GM21529 (cell line): ENCODE data around the gene GNAQ.
A peak's percentile ranks its signal among the peaks of the same experiment; 100 is the strongest.

Source experiments
- ATAC-seq: cut with Tn5 transposase; IDR thresholded peaks from one replicate; pipeline ENCODE4 v1.9.1; 2021; ENCODE audit not compliant: unreplicated experiment

GNAQ gene

DNA sequence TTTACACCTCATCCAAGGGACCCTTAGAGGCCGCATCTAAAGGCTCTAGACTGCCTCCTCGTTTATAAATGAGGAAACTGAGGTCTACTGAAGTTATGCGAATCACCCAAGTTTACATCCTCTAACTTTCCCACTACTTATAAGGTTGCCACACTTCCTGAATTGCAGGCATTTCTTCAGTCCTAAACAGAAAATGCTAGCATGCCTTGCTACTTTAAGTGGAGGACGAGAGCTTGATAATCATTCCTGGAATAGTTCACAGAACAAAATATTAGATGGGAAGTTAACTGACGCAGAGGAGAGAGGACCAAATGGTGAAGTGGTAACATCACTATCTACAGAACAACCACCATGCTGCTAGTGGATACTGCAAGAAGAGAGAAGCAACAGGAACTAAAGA, 85.8 kb downstream of the GNAQ start:
- ATAC-seq: no peak

DNA sequence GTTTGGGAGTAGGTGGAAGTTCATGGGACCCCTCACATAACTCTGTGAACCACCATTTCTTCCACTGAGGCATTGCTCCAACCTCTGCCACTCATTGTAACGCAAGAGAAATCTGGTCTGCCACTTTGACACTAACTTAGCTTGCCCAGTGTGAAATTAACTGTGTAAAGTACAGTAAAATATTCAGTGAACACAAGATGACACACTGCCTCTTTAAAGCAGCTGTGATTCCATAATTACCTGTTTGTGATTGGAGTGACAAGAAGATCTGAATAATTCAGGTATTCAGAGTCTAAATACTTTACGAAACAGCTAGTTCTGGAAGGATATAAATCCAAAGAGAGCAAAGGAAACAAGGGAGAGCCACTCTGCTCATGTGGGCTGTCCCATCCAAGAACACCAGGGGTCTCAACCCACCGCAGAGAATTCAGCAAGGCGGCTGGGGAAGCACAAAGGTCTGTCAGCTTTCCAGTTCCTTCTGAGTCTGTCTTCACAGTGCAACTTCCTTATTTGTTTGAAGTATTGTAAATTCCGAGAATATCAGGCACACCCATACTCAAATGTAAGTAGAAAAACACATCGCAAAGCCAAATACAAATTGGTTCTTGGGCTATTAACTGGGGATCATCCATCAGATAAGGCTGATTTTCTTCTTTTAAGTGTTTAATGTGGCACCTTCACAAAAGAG, 86.9 kb downstream of the GNAQ start:
- no peak for ATAC-seq

DNA sequence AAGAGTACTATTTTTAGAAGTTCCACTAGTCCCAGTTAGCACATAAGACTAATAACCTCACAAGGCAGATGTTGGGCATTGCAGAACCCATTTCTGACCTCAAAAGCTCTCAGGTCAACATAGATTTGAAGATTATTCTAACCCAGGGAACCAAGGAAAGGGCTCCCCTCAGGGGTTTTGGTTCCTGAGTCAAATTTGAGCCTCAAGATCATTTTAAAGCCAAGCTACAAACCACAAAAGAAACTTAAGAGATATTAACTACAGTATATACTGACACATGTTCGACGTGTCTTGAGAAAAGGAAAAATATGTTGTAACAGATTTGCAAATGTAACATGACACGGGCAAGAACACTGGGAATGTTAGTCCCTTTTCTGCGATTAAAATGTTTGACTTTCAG, 88.6 kb downstream of the GNAQ start:
- no peak for ATAC-seq

DNA sequence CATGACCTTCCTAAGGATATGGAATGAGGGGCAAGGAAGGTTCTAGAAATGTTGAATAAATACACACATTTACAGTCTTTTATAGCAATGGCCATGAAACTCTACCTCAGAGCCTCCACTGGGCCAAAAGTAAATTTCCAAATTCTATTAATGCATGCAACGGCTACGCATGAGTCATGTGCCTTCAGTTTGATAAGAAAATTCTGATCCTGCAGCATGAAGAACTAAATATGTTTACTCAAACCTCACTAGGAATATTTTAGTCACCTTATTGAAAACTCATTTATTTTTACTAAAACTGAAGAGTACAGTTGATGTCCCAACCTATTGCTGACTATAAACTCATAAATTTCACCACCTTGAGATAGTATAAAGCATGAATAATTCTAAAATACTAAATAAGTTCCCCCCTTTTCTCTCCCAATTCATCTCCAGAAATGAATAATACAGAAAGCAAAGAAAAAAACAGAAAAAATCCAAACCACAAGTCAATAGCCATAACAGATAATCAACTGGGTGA, 92.4 kb downstream of the GNAQ start:
- ATAC-seq: no peak

DNA sequence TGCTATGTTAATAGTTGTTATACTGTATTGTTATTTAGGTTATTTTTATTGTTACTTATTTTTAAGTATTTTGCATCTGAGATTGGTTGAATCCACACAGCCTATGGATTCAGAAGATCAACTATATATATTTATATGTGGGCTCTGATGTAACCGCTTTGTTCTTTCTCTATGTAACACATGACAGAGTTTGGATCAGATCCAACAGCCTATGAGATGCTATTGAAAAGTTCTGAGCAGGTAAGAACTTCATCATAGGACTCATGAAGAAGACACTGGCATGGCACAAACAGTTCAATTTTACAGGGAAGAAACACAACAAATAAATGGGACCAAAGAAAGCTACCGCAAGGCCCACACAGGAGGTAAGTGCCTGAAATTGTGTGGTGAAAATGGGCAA, 93.4 kb downstream of the GNAQ start:
- ATAC-seq: no peak

DNA sequence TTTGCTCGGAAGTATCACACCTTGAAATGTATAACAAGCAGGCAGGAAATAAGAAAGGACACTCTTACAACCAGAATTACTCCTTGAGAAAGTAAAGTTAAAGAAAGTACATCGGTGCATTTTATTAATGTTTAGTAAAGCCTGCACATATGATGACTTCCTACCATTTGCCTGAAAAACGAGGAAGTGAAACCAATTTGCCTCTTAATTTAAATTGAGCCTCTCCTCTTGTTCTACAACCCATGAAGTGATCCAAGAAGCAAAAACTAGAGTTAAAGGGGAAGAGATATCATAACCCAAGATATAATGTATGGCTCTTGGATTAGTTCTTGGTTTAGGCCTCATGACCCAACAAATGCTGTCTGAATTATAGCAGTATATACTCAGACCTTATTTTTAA, 95.6 kb downstream of the GNAQ start:
- ATAC-seq: no peak

DNA sequence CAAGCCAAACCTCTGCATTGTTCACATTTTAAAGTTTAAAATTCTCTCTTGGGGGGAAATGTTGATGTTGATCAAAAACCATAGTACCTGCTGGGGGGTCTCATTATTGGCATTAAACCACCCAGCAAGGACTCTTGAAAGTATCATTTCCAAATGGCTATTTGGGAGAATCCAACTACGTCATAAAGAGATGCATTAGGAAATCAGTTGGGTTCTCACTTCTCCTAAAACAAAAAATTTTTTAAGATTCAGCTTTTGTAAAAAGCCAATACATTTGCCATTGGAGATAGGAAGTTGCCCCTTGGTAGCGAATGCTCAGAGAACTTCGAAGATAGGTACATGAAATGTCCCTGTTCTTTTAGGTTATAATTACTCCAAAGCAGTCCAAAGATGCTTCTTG, 96.4 kb downstream of the GNAQ start:
- no peak for ATAC-seq

DNA sequence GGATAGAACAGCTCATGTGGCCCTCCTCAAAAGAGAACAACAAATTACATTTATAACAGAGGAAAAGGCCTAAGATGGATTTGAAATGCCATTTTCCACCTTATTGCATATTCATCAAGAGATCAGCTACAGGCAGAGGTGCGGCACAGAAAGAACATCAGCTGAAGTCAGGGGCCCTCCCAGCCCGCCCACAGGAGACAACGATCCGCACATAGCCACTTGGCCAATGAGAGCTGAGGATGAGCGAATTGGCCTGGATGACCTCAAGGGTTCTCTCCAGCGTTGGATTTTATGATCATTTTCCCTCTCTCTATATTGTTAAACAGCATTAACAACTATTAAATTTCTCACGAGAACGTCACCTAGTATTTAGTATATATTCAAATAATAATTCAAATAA, 97.6 kb downstream of the GNAQ start:
- ATAC-seq: no peak

DNA sequence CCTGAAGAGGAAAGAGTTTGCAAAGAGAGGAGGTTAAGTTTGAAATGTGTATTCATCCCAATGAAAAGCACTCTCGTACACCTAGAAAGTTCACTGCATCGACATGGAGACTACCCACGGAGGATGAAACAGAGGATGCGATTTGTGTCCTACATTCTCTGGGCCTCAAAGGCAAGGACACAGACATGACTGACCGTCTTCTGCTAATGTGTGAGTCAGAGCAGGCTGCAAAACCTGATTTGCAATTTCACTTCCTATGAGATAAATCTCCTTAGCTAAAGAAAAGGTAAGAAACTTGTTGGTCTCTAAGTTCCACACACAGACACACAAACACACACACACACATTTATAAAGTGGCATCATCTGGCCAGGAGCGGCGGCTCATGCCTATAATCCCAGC, 98.6 kb downstream of the GNAQ start:
- ATAC-seq: no peak

DNA sequence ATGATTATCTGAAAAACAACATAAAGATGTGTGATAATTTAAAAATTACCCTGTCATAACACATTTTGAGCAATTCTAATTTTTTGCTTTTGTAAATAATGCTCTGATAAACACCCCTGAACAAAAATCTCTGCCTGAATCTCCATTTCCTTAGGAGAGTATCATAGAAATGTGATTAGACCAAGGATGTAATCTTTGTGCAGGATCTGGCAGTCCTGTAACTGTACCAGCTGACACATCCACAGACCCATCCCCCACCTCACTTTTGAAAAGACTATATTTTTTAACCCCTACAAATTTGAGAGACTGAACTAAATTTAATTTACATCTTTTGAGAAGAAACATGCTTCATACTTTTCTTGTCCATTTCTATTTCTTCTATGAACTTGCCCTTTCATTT, 101.7 kb downstream of the GNAQ start:
- ATAC-seq: no peak

DNA sequence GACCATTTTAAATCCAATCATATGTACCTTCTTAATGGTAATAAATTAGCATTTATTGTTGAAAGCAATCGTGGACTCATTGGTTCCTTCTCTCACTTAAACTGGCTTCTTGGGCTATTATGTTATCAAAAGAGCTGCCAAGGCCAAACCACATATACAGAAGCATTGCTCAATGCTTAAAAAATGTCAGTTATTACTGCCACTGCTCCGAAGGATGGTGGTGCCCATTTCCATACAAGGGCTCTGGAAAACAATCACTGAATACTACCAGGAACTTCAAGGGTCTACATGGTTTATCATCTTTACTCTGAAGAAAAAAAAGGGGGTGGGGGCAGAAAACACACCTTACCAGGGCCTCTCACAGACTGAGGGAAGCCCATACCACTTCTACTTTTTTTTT, 104.3 kb downstream of the GNAQ start:
- ATAC-seq: no peak

DNA sequence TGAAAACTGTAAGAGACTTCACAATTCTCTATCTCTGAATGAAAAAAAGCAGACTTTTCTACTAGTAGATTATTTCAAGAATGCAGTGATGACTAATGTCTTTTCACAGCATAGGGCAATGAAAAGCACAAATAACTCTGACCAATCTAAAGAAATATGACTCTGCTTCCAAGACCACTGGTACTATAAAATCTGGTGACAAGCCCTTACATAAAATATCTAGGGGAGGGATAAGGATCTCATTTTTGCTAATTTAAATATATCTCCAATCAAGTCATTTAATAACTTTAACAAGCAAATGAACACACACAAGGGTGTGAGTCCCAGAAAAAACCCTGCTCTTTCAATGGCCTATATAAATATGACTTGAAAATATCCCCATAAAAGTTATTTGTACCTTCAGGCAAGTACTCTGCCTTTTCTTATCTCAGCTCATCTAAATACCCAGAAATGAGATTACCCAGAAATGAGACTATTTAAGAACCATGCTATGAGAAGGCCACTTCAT, 105.2 kb downstream of the GNAQ start:
- no peak for ATAC-seq

DNA sequence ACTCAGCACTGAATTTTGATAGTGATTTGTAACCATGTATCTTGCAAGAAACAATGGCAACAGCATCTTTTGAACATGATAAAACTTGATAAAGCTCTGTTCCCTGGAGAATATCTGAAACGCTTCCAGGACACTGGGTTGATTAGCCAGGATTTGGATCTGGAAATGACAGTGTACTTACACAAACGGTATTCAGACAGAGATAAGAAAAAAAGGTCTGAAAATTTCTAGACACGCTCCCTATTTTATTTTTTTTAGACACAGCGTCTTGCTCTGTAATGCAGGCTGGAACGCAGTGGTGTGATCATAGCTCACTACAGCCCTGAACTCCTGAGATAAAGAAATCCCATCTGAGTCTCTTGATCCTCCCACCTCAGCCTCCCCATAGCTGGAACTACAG, 109.0 kb downstream of the GNAQ start:
- ATAC-seq: no peak

DNA sequence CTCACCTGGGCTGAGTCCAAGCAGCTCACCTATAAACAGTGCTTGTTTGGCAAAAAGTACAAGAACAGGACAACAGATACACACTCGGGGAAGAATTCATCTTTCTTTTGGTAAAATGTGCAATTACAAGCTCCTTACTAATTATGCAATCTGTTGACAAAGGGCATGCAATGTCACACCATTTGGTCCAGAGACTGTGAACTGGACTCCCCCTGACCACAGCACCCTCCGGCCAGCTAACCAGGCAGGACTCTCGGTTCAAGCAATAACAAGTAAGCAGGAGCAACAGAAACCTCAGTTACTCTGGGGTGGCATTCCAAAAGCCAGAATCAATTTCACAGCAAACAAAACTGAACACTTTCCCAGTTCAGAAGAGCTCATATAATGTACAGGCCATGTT, 113.8 kb downstream of the GNAQ start:
- no peak for ATAC-seq

DNA sequence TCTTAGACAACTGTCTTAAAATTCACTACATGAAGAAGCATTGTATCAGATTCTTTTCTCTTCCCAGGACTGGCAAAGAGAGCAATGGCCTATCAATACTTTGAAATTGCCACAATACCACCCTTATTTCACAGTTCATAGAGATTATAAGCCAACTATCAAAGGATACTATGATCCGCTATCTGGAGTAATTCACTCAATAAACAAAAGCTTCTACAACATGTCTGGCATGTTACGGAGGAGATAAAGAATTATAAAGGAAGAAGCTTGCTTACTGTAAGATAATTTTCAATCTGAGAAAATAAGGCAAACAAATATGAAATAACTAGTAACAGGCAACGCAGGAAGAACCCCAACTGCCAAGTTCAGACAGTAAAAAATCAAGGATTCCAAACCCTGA, 114.8 kb downstream of the GNAQ start:
- ATAC-seq: no peak

DNA sequence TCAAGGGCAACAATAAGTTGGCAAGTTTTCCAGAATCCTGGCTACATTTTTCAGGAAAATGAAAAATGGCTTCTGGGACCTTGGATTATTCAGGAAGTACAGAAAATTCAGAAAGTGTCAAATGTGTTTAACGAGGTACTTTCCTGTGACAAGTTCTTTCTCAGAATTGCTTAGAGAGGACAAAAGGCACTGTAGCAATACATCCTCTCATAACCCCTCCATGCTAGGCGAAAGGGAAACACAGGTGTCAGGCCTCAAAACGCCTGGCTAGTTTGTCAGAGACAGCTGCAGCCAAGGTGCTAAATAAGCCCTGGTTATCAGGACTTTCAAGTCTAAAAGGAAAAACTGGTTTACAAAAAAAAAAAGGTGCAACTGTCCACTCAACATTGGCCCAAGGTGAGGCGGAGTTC, 115.2 kb downstream of the GNAQ start:
- ATAC-seq: peak; percentile 79

DNA sequence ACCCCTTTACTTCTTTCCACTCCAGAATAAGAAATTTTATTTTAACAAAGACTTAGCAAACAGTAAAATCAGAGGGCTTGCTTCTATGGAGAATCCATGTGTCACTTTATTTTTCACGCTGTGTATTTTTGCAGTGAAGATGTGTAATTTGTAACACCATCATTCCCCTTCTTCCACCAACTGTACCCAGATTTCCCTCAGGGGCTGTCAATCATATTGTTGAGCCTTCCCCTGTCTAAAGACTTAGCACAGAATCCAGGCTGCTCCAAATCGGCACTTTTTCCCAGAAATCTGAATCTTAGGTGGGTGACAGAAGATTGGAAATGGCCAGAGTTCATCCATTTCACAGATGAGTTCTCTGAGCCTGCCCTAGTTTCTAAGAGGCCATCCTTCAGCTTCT, 115.9 kb downstream of the GNAQ start:
- no peak for ATAC-seq

DNA sequence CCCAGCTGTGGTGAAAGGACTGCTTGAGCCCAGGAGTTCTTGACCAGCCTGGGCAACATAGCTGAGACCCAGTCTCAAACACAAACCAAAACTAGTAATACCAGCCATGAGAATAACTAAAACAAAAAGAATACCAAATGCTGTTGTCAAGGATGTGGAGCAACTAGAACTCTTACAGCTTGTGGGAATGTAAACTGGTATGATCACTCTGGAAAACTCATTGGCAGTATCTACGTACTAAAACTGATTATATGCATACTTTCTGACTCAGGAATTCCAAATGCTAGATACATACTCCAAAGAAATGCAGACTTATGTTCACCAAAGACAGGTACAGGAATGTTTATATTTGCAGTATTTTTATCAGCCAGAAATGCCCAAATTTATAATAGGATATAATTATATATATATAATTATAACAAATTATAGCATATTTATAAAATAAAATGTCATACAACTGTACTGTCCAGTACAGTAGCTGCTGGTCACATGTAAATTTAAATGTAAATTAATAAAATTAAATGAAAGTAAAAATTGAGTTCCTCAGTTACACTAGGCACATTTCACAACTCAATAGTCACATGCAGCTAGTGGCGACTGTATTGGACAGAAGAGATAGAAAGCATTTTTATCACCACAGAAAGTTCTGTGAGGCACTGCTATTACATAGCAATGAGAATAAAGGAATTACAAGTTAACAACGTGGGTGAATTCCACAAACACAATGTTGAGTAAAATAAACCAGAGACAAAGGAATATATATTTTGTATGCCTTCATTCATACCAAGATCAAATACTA, 118.5 kb downstream of the GNAQ start:
- ATAC-seq: no peak

DNA sequence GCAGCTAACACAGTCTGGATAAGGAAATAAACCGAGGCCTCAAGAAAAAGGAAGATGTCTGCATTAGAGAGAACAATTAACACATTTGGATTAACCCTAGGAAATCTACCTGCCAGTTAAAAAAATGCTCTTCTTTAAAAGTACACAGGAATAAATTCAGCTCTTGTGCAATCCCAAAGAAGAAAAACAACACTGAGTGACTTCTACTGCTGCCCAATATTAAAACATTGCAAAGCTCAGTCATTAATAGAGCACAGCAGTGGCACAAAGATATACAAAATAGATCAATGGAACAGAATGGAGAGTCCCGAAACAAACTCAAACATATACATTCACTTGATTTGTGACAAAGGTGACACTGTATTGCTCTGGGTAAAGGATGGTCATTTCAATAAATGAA, 119.7 kb downstream of the GNAQ start:
- no peak for ATAC-seq

DNA sequence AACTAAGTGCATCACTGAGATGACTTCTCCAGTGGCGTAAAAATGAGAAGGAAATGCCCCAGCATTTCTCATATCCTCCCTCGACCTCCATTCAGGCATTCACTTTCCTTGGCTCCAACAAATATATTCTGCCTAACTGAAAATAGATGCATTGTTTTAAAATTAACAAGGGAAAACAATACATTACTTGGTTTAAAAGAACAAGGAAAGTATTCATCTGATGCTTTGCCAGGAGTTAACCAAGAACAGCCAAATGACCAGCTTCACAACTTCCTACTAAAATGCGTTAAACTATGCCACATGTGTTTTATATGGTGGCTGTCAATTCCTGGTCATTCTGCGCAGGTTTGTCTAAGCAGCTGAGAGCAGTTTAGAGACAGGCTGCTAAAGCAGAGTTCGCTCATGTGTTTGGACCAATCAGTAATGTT, 121.4 kb downstream of the GNAQ start:
- ATAC-seq: no peak

DNA sequence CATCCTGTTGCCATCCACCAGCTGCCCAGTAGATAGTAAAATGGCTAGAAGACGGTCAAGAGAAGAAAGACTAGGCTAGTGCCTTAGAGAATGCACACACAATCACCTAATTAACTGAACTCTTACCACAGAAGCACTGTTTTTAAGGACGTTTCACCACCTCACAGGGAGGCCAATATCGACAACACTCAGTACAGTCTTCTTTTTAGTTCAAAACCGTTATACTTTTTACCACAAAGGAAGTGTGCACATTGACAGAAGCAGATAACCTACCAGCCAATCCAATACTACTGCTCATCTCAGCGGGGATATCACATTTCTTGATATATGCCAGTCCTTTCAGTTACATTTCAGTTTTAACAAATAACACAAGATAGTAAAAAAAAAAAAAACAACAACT, 122.3 kb downstream of the GNAQ start:
- ATAC-seq: no peak

DNA sequence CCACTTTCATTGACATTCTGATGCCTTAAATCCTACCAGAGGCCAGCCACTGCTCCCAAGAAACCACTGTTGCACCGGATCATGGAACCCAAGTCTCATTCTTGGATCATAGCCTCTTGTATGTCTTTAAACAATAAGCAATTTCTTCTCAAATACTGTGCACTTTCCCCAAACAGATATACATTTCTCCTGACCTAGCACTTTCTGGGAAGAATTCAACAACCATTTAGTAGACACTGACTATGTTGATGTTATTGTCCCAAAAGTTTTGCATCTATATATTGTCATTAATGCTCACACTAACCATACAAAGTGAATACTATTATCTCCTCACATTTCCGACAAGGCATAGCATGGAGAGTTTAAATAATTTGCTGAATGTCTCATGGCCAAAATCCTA, 123.3 kb downstream of the GNAQ start:
- no peak for ATAC-seq
